IMR-90 (cell line): ENCODE measurements around the gene GABARAPL1. TPM values are rescaled to one million over a fixed set of nuclear protein-coding genes. Genes with fewer than 3 reads are reported as not detected.

Experiments used
- ATAC-seq: fragments of 200-7000 bp; cut with Tn5 transposase; 2 replicates; pipeline ENCODE4 v1.9.1; 2020; ENCODE audit warnings: low read depth, mild to moderate bottlenecking, moderate library complexity
- BruUV-seq: library from RNA; stranded (reverse); fragments of 400-500 nt; replicated peaks from 2 replicates; lab custom pipeline; 2021; lab: Mats Ljungman, UMichigan
- CTCF ChIA-PET: fragments of 300-600 bp; formaldehyde crosslinking; extraction: SDS; loops from one replicate; lab custom pipeline; 2021; ENCODE audit warnings: antibody characterized with exemption; lab: Yijun Ruan, JAX
- POLR2A ChIA-PET: fragments of 300-600 bp; sonication (Branson Sonifier 250); formaldehyde crosslinking; loops from one replicate; lab custom pipeline; 2022; ENCODE audit warnings: antibody characterized with exemption; ENCODE audit not compliant: unreplicated experiment; lab: Charles Lee
- DNase-seq: peaks from one replicate; pipeline ENCODE4 v3.0.0; 2013
- H2AFZ ChIP-seq: replicated peaks from 2 replicates; pipeline ENCODE3; 2013; ENCODE audit warnings: low read length, mild to moderate bottlenecking; ENCODE audit not compliant: poor library complexity
- H2AK5ac ChIP-seq: 2 replicates; pipeline ENCODE4 v1.6.1; 2013; ENCODE audit warnings: low read depth, low read length, inconsistent platforms
- H2AK9ac ChIP-seq: replicated peaks from 2 replicates; pipeline ENCODE3; 2013; ENCODE audit warnings: mild to moderate bottlenecking, low read depth, low read length, moderate library complexity; ENCODE audit not compliant: poor library complexity
- H2BK120ac ChIP-seq: 2 replicates; pipeline ENCODE4 v1.6.1; 2013; ENCODE audit warnings: low read depth, low read length, inconsistent platforms
- H2BK15ac ChIP-seq: 3 replicates; pipeline ENCODE4 v1.6.1; 2013; ENCODE audit warnings: low read depth, low read length, inconsistent platforms
- H2BK20ac ChIP-seq: 2 replicates; pipeline ENCODE4 v1.6.1; 2013; ENCODE audit warnings: low read depth, mild to moderate bottlenecking, inconsistent platforms, low read length, moderate library complexity
- H2BK5ac ChIP-seq: 2 replicates; pipeline ENCODE4 v1.6.1; 2013; ENCODE audit warnings: mild to moderate bottlenecking, low read depth, low read length, inconsistent platforms; ENCODE audit not compliant: poor library complexity, severe bottlenecking
- H3K14ac ChIP-seq: replicated peaks from 2 replicates; pipeline ENCODE4 v1.6.1; 2013; ENCODE audit warnings: low read depth, low read length, inconsistent platforms
- H3K18ac ChIP-seq: 2 replicates; pipeline ENCODE4 v1.6.1; 2013; ENCODE audit warnings: low read depth, low read length, control low read depth
- H3K23ac ChIP-seq: 2 replicates; pipeline ENCODE4 v1.6.1; 2013; ENCODE audit warnings: low read depth, low read length, inconsistent platforms
- H3K27ac ChIP-seq: 2 replicates; pipeline ENCODE4 v1.5.1; 2013; ENCODE audit warnings: mild to moderate bottlenecking, control low read depth, low read length; ENCODE audit not compliant: insufficient read depth
- H3K27me3 ChIP-seq: 2 replicates; pipeline ENCODE4 v1.6.1; 2013; ENCODE audit warnings: low read length; ENCODE audit not compliant: control insufficient read depth, insufficient read depth
- H3K36me3 ChIP-seq: 2 replicates; pipeline ENCODE4 v1.6.1; 2013; ENCODE audit warnings: low read length, mixed read lengths; ENCODE audit not compliant: control insufficient read depth, insufficient read depth
- H3K4ac ChIP-seq: 2 replicates; pipeline ENCODE4 v1.6.1; 2013; ENCODE audit warnings: low read depth, low read length, inconsistent platforms
- H3K4me1 ChIP-seq: 2 replicates; pipeline ENCODE4 v1.6.1; 2013; ENCODE audit warnings: low read length, mixed read lengths; ENCODE audit not compliant: control insufficient read depth, insufficient read depth
- H3K4me2 ChIP-seq: 2 replicates; pipeline ENCODE4 v1.6.1; 2013; ENCODE audit warnings: low read depth, mild to moderate bottlenecking, control low read depth, low read length, moderate library complexity
- H3K4me3 ChIP-seq: 2 replicates; pipeline ENCODE4 v1.5.1; 2013; ENCODE audit warnings: low read depth, mild to moderate bottlenecking, control low read depth, low read length, moderate library complexity; ENCODE audit not compliant: insufficient read depth
- H3K56ac ChIP-seq: 2 replicates; pipeline ENCODE4 v1.6.1; 2013; ENCODE audit warnings: low read length, inconsistent platforms; ENCODE audit not compliant: insufficient read depth; ENCODE audit errors: extremely low read depth
- H3K79me1 ChIP-seq, 2 experiments: 2 replicates each; pipeline ENCODE4 v1.6.1; 2013; ENCODE audit warnings: low read length in 2 of 2, inconsistent platforms in 1 of 2, low read depth in 1 of 2
- H3K9ac ChIP-seq: 2 replicates; pipeline ENCODE4 v1.6.1; 2013; ENCODE audit warnings: low read depth, low read length, control low read depth
- H3K9me1 ChIP-seq: 2 replicates; pipeline ENCODE4 v1.6.1; 2013; ENCODE audit warnings: low read length, inconsistent platforms; ENCODE audit not compliant: insufficient read depth
- H3K9me3 ChIP-seq: 2 replicates; pipeline ENCODE4 v1.6.1; 2013; ENCODE audit warnings: low read length; ENCODE audit not compliant: control insufficient read depth, insufficient read depth
- H4K20me1 ChIP-seq: 2 replicates; pipeline ENCODE4 v1.6.1; 2013; ENCODE audit warnings: low read length, inconsistent platforms; ENCODE audit not compliant: insufficient read depth
- H4K5ac ChIP-seq: 2 replicates; pipeline ENCODE4 v1.6.1; 2013; ENCODE audit warnings: mild to moderate bottlenecking, low read depth, low read length, control low read depth
- H4K8ac ChIP-seq, 2 experiments: 2 replicates each; pipeline ENCODE4 v1.6.1; 2013; ENCODE audit warnings: low read depth in 2 of 2, low read length in 2 of 2, control low read depth in 1 of 2, inconsistent platforms in 1 of 2
- H4K91ac ChIP-seq: 2 replicates; pipeline ENCODE4 v1.6.1; 2013; ENCODE audit warnings: low read depth, low read length, inconsistent platforms; ENCODE audit not compliant: insufficient read depth
- FOS ChIP-seq: fragments of 150-350 bp; IDR thresholded peaks from 2 replicates; pipeline ENCODE4 v1.6.1; 2016; ENCODE audit warnings: low read depth, low read length
- NFE2L2 ChIP-seq: fragments of 150-350 bp; IDR thresholded peaks from 2 replicates; pipeline ENCODE4 v1.6.1; 2016; ENCODE audit warnings: low read depth, mild to moderate bottlenecking, low read length
- WGBS, 2 experiments: methylation state at CpG; one replicate each; pipeline versions ENCODE4 v1.1.5 to v1.1.7; 2013; ENCODE audit warnings: missing lambda C conversion rate in 2 of 2; ENCODE audit not compliant: insufficient read length in 1 of 2; ENCODE audit errors: extremely low coverage in 2 of 2; 5-methylcytosine and 5-hydroxymethylcytosine counted together
- dilution Hi-C: fragments of 300-500 bp; cut with HindIII; formaldehyde crosslinking; loops from one replicate; pipeline ENCODE4 v1.14.3; 2018; ENCODE audit warnings: low sequenced_read_pairs; ENCODE audit not compliant: unreplicated experiment
- in situ Hi-C: fragments of 300-500 bp; cut with MboI; formaldehyde crosslinking; loops from 3 replicates; pipeline ENCODE4 v1.14.3; 2019; ENCODE audit warnings: low sequenced_read_pairs, inconsistent platforms, mixed read lengths
- intact Hi-C: fragments of 100-400 bp; cut with micrococcal nuclease; formaldehyde crosslinking; loops from 2 replicates; pipeline ENCODE4 v1.10.0; 2022
- polyA plus RNA-seq, 3 experiments: library from polyadenylated mRNA; depleted of rRNA; stranded (reverse); fragments of >200 nt; gene quantifications; 2 replicates each; pipeline ENCODE4 v1.2.3, GENCODE V29; 2012; ENCODE audit warnings: low replicate concordance in 1 of 3
- total RNA-seq: library from RNA; depleted of rRNA; stranded (reverse); fragments of >200 nt; gene quantifications from 2 replicates; pipeline ENCODE4 v1.2.3, GENCODE V29; 2012

The GABARAPL1 gene
- total and polyA plus RNA-seq, 2 of the 4 experiments (the other 2 are of a cell fraction), result 51.6 to 93.6 TPM

DNA sequence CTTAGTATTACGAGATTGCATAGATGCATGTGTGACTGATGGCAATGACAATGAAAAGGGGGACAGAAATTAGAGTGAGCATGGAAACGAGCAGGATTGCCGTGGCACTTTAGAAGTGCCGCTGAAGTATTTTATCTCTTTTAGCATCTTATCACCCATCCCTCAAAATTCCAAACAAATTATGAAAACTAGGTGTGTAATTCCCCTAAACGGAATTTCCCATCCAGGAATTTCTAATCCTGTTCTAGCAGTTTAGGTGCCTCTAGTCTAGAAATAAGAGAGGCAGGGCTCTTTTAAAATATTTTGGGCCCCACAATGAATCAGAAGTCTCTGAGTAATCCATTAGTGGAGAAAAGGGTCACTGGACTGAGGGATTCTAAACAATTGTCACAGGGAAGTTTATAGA lies 32.9 kb upstream of the GABARAPL1 start:
- Histone ChIP-seq H2BK15ac (peak overlapping the region; percentile 79; the same call in 1 of the 3 replicates), H3K56ac (peak overlapping the region; percentile 49), H3K36me3 (no peaks in the 10 kb centered on the region), H2BK120ac (peak overlapping the region; percentile 94), H3K79me1 (0 out of 4 replicates have a peak, but pooled peaks cover 0 to 4% of the 10 kb centered on the region in 2 experiments), H2AK5ac (peak overlapping the region; percentile 31; the same call in 1 of the 2 replicates), H4K5ac (peak overlapping the region; percentile 74; the same call in 1 of the 2 replicates), H3K18ac (peak overlapping the region; percentile 81), H3K27ac (peak overlapping the region; percentile 87; the same call in 1 of the 2 replicates), H3K4ac (peak overlapping the region; percentile 84), H3K9me3 (no peaks in the 10 kb centered on the region), H3K4me2 (peak overlapping the region; percentile 54), H3K14ac (peak overlapping the region; percentile 59), H2BK20ac (peak overlapping the region; percentile 70), H3K23ac (peak overlapping the region; percentile 57; the same call in 1 of the 2 replicates), H3K4me1 (peaks cover 29% of the 10 kb centered on the region), H4K20me1 (no peaks in the 10 kb centered on the region), H3K9ac (peak overlapping the region; percentile 77; the same call in 1 of the 2 replicates), H3K4me3 (no peak overlapping the region; the same call in 1 of the 2 replicates), H3K9me1 (peaks cover 8% of the 10 kb centered on the region), H2AFZ (no peak overlapping the region), H2AK9ac (no peak overlapping the region), H3K27me3 (no peaks in the 10 kb centered on the region), H4K91ac (peak overlapping the region; percentile 81), H2BK5ac (peak overlapping the region; percentile 72), H4K8ac (peak overlapping the region; percentile 44 to 65; a peak in 3 of 4 replicates)
- intact Hi-C loops (no loop called here), dilution Hi-C loops (no loop called here), in situ Hi-C loops (no loop called here)
- no CpG with 5 or more reads among the region's 5 CpGs for WGBS, 2 experiments
- CTCF ChIA-PET, result no interaction called here
- ATAC-seq, result peak; percentile 28
- peak; percentile 34 for TF ChIP-seq FOS
- no peak for TF ChIP-seq NFE2L2
- no TSS peak for BruUV-seq
- POLR2A ChIA-PET, result no interaction called here
- peak; percentile 55 for DNase-seq
